Large intestine (tissue), 3 donors: ENCODE measurements around the gene CCDC97. TPM values are rescaled to one million over a fixed set of nuclear protein-coding genes. Genes with fewer than 3 reads are reported as not detected.

Experiments used
- DNase-seq, 2 donors: peaks; one replicate each; pipeline versions ENCODE4 v3.0.0 to v3.0.0-alpha.2; 2013
- H3K27ac ChIP-seq: one replicate; pipeline ENCODE4 v1.5.1; 2013; ENCODE audit warnings: low read length
- H3K27me3 ChIP-seq: 2 replicates; pipeline ENCODE4 v1.6.1; 2013; ENCODE audit warnings: low read length; ENCODE audit not compliant: control insufficient read depth, insufficient read depth
- H3K36me3 ChIP-seq: 2 replicates; pipeline ENCODE4 v1.6.1; 2013; ENCODE audit warnings: low read length; ENCODE audit not compliant: control insufficient read depth, insufficient read depth
- H3K4me1 ChIP-seq: one replicate; pipeline ENCODE4 v1.6.1; 2013; ENCODE audit warnings: low read length; ENCODE audit not compliant: control insufficient read depth, insufficient read depth
- H3K4me3 ChIP-seq: one replicate; pipeline ENCODE4 v1.5.1; 2013; ENCODE audit warnings: low read length
- H3K9me3 ChIP-seq: one replicate; pipeline ENCODE4 v1.6.1; 2013; ENCODE audit warnings: mild to moderate bottlenecking, low read depth, low read length, moderate library complexity; ENCODE audit not compliant: control insufficient read depth
- WGBS: methylation state at CpG from one replicate; pipeline ENCODE4 v1.1.5; 2013; ENCODE audit warnings: low lambda C conversion rate; ENCODE audit not compliant: insufficient coverage; 5-methylcytosine and 5-hydroxymethylcytosine counted together
- polyA plus RNA-seq: library from polyadenylated mRNA; unstranded; fragments of 120-200 nt; gene quantifications from one replicate; pipeline ENCODE4 v1.2.1, GENCODE V29; 2013

CCDC97 gene
- polyA plus RNA-seq, 1 donor = 24.9 TPM

DNA sequence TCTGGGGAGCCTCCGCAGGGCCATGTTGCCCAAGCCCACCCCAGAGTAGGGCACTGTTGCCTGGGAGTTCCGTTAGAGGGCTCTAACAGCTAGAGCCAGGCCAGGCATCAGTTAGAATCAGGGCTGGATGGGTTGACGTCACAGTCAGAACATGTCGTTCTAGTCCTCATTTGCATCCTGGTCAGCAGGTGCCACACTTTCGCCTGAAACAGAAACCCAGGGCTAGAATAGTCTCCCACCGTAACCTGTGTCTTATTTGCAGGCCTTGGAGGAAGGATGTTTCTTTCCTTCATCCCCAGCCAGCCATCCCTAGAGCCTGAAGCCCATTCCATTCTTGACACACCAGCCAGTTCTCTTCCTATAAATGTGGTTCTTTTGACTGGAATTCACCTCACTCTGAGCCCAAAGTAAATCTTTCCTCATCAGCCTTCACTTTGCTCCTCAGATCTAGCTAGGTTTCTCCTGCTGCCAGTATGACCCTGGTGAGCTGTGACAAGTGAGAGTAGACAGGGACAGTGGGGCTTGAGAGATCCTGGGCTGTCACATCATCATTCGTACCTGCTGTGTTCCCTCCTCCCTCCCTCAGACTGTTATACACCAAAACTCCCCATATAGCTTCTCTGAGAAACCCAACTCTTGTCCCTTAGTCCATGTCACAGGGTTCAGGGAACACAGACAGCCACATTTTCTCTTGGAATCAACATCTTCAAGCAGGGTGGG, 12.2 kb upstream of the CCDC97 start:
- WGBS = 100% methylated on average over 1 of the region's 7 CpGs
- DNase-seq = no peak
- Histone ChIP-seq H3K4me3 (no peak overlapping the region), H3K36me3 (peaks cover 96% of the 10 kb centered on the region), H3K27ac (peak overlapping the region; percentile 87), H3K9me3 (no peaks in the 10 kb centered on the region), H3K27me3 (no peaks in the 10 kb centered on the region), H3K4me1 (peaks cover 35% of the 10 kb centered on the region)

DNA sequence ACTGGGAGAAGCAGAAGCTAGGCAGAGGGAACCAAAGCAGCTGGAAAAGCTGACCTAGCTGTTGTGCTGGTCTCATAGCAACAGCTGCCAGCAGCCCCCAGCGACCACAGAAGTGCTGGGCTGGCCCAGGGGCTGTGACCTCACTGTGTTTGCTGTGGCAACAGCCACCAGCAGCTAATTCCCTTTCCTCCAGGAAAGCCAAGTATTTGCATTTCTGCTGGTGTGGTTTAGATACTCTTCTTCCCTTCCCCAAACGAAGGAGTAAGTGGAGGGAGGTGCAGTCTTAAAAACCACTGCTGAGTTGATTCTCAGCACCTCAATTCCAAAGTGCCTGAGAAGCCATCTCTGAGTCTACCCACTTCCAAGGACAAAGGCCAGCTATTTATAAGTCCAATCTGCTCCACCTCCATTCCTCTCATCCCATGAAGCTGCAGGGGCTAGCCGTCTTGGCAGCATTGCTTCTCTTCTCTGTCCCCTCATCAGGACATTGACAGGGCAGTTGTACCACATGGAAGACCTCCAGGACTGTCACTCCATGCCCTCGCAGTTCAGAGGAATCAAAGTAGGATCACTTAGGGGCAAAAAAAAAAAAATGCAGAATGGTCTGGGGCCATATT, 11.5 kb upstream of the CCDC97 start:
- peak; percentile 54 to 73 for DNase-seq
- H3K4me1 ChIP-seq = peaks cover 35% of the 10 kb centered on the region
- H3K36me3 ChIP-seq = peaks cover 96% of the 10 kb centered on the region
- no peak overlapping the region for H3K4me3 ChIP-seq
- H3K27ac ChIP-seq = peak overlapping the region; percentile 87
- no peaks in the 10 kb centered on the region for H3K9me3 ChIP-seq
- no peaks in the 10 kb centered on the region for H3K27me3 ChIP-seq
- WGBS = no CpG with 5 or more reads among the region's 4 CpGs

DNA sequence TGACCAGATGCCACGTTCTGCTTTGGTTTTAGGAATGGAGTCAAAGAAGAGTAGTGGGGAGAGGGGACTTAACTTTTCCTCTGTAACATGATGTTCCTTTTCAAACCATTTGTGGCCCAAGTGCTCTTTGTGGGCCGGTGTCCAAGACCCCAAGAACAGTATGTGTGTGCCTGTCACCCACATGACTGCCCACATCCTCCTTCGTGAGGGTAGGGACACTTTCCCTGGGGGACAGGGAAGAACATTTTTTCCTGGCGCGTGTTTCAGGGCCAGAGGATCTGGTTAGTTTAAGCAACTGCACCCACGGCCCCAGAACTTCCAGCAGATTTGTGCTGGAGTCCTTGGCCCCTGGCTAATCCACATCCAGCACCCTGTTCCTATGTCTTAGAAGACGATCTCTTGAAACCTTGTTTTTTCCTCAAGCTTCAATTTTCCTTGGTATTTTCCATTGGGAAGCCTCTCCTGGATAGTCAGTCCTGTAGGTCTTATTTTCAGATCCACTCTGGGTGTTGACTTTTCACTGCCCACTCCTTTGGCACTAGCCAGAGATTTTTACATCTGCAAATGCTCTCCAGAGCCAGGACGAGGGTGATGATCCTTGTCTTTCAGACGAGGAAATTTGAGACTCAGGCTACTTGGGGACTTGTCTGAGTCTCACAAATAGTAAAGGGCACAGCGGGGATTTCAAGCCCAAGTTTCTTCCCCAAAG, 10.8 kb upstream of the CCDC97 start:
- no peak for DNase-seq

DNA sequence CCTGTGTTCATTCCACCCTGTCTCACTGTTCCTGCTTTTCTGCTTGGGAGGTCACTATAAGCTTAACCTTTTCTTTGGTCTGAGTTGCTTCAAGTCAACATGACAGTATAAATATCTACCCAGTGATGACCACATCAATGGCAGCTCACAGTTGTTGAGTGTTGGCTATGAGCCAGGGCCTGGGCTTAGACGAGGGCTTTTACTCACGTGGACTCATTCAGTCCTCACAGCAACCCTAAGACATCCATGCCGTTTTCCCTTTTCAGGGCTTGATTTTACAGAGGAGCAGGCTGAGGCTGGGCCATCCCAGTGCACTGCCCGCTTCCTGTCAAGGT, 10.2 kb upstream of the CCDC97 start:
- Histone ChIP-seq H3K36me3 (peaks cover 96% of the 10 kb centered on the region), H3K27me3 (no peaks in the 10 kb centered on the region), H3K4me1 (peaks cover 28% of the 10 kb centered on the region), H3K4me3 (no peak overlapping the region), H3K27ac (no peak overlapping the region), H3K9me3 (no peaks in the 10 kb centered on the region)
- WGBS = 100% methylated on average over 1 of the region's 4 CpGs
- DNase-seq = peak in 1 of 2 donors; percentile 33

More for the DNA sequence above, 10.8 kb upstream of the CCDC97 start:
- Histone ChIP-seq H3K4me1 (peaks cover 33% of the 10 kb centered on the region), H3K9me3 (no peaks in the 10 kb centered on the region), H3K27ac (peak overlapping the region; percentile 87), H3K36me3 (peaks cover 96% of the 10 kb centered on the region), H3K27me3 (no peaks in the 10 kb centered on the region), H3K4me3 (no peak overlapping the region)
- no CpG with 5 or more reads among the region's 10 CpGs for WGBS

DNA sequence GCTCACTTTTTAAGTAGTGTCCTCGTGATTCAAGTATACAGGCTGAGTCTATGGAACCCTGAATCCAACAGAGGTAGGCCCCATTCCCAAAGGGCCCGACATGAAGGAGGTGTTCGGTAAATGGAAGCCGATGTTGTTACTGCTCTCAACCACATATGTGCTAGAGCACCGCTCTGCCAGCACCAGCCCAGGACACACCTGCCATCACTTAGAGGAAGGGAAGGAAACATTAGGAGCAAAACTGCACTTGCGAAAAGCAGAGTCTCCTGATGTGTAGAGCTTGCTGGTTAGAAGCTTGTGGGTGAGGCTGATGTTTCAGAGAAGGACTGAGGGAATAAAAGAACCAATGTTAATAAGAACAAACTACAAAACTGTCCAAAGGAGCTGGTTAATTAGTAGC, 9.4 kb upstream of the CCDC97 start:
- no peak overlapping the region for H3K27ac ChIP-seq
- H3K36me3 ChIP-seq = peaks cover 96% of the 10 kb centered on the region
- H3K9me3 ChIP-seq = no peaks in the 10 kb centered on the region
- no peak for DNase-seq
- H3K27me3 ChIP-seq = no peaks in the 10 kb centered on the region
- WGBS = 100% methylated on average over 2 of the region's 6 CpGs
- no peak overlapping the region for H3K4me3 ChIP-seq
- peaks cover 20% of the 10 kb centered on the region for H3K4me1 ChIP-seq

DNA sequence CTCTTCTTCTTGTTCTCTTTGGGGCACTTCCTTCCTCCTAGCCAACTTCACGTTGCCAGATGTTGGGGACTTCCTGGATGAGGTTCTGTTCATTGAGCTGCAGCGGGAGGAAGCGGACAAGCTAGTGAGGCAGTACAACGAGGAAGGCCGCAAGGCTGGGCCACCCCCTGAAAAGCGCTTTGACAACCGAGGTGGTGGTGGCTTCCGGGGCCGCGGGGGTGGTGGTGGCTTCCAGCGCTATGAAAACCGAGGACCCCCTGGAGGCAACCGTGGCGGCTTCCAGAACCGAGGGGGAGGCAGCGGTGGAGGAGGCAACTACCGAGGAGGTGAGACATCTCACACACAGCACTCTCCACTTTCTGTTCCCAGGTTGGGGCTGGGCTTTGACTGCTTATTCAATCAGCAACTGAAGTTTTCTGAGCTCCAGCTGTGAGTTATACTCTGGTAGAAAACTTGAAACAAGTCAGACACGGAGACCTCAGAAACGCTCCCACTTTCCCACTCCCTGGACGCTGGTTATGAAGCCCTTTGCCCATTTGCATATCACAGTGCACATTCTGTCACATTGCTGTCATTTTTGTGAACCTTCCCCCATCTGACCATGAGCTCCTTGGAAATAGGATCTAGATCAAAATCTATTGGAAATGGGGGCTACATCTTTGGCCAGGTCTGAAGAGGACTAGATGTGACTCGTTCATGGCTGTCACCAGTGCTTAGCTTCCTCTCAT, 7.2 kb upstream of the CCDC97 start:
- H3K36me3 ChIP-seq = peaks cover 94% of the 10 kb centered on the region
- H3K4me3 ChIP-seq = no peak overlapping the region
- 80% methylated on average over 1 of the region's 21 CpGs for WGBS
- H3K27me3 ChIP-seq = no peaks in the 10 kb centered on the region
- H3K4me1 ChIP-seq = peaks cover 8% of the 10 kb centered on the region
- DNase-seq = no peak
- no peaks in the 10 kb centered on the region for H3K9me3 ChIP-seq
- H3K27ac ChIP-seq = no peak overlapping the region

DNA sequence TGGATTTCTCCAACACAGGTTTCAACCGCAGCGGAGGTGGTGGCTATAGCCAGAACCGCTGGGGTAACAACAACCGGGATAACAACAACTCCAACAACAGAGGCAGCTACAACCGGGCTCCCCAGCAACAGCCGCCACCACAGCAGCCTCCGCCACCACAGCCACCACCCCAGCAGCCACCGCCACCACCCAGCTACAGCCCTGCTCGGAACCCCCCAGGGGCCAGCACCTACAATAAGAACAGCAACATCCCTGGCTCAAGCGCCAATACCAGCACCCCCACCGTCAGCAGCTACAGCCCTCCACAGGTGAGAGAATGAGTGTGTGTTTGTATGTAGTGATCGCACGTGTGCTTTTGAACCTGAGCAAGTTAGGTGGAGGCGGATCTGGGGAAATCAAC, 6.0 kb upstream of the CCDC97 start:
- no peaks in the 10 kb centered on the region for H3K9me3 ChIP-seq
- H3K36me3 ChIP-seq = peaks cover 88% of the 10 kb centered on the region
- DNase-seq = no peak
- WGBS = no CpG with 5 or more reads among the region's 14 CpGs
- H3K27me3 ChIP-seq = no peaks in the 10 kb centered on the region
- no peak overlapping the region for H3K4me3 ChIP-seq
- H3K4me1 ChIP-seq = peaks cover 4% of the 10 kb centered on the region
- no peak overlapping the region for H3K27ac ChIP-seq

DNA sequence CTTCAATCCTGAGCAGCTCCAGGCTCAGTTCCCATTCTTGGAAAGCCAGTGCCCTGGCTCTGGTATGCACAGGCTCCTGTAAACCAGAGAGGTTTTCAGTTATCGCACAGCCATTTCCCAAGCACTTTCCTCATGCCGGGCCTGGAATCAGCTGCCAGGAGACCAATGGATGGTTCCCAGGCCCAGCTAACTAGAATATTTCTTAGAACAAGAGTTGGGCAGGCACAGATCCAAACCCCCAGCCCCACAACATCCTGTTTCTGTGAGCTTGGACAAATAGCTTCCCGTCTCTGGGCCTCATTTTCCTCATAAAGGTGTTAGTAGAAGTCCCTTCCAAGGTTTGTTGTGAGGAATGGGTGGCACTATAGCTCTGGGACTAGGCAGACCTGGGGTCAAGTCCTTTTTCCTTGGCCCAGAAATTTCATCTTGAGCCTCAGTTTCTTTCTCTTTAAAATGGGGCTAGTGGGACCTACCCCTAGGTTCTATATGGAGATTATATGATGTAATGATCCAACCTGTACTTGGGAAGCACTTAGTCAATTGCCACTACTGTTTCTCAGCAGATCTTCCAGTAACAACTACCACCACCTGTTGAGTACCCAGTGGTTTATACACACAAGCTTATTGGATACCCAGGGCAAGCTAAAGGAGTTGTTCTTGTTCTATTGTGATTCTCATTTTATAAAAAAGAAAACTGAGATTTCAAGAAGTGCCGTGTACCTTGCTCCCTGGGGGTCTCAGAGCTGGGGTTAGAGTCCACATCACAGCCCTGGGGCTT, 5.1 kb upstream of the CCDC97 start:
- no CpG with 5 or more reads among the region's 4 CpGs for WGBS
- no peaks in the 10 kb centered on the region for H3K27me3 ChIP-seq
- no peaks in the 10 kb centered on the region for H3K9me3 ChIP-seq
- H3K36me3 ChIP-seq = peaks cover 79% of the 10 kb centered on the region
- no peak for DNase-seq
- peaks cover 9% of the 10 kb centered on the region for H3K4me1 ChIP-seq
- no peak overlapping the region for H3K4me3 ChIP-seq
- H3K27ac ChIP-seq = no peak overlapping the region

DNA sequence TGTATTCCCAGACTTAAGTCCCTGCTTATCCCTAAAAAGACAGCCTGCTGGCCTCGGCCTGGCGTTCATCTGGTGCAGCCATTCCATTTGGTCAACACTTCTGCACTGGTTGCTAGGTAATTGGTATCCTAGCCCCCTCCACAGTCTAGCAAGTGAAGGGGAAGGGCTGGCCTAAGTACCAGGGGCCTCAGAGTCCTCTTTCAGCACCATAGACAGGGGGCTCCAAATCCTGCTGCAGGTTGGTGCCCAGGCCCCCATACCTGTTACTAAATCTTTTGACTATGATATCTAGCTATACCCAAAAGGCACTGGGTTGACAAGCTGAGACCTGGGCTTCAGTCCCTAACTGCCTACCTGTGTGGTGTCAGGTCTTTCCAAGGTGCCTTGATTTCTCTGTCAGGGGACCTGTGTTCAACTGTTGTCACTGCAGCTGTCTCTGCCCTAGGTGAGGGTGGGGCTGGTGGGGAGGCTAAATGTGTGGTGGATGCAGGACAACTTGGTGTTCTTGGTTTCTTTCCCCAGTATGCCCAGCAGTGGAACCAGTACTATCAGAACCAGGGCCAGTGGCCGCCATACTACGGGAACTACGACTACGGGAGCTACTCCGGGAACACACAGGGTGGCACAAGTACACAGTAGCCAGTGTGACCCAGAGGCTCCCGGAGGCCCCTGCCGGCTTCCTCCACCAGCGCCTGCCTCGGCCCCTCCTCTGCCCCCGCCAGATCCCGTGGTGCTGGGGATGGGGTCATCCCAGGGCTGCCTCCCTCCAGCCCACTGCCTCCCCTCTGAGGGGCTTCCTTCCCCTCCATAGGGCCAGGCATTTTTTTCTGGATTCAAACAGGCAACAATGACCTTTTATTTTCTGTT, 3.8 kb upstream of the CCDC97 start:
- H3K27me3 ChIP-seq = no peaks in the 10 kb centered on the region
- H3K4me1 ChIP-seq = peaks cover 15% of the 10 kb centered on the region
- no peaks in the 10 kb centered on the region for H3K9me3 ChIP-seq
- DNase-seq = no peak
- no peak overlapping the region for H3K4me3 ChIP-seq
- no peak overlapping the region for H3K27ac ChIP-seq
- peaks cover 66% of the 10 kb centered on the region for H3K36me3 ChIP-seq
- WGBS = no CpG with 5 or more reads among the region's 13 CpGs
